Measurements from ENCODE around the gene SYVN1. TPM values are rescaled to one million over a fixed set of nuclear protein-coding genes. Genes with fewer than 3 reads are reported as not detected.
"Not testable (repeated sequence)": the region's sequence is repeated elsewhere in the genome, so short reads cannot be mapped to it uniquely, and the experiment has no call there.

The SYVN1 gene
- 23.6 TPM for total RNA-seq

- no peaks in the 10 kb centered on the region for H3K27me3 ChIP-seq (ENCODE audit: insufficient read depth, low read length)
- H3K9me3 ChIP-seq (ENCODE audit: low read depth, low read length) = no peaks in the 10 kb centered on the region
- H3K4me1 ChIP-seq (ENCODE audit: insufficient read depth, low read length) = peaks cover 48% of the 10 kb centered on the region
- H3K4me3 ChIP-seq (ENCODE audit: low read length) = peak within 1 kb of the TSS; percentile 71
Observed at GRCh38 chr11:65134240-65134951, at the start of gene SYVN1. SYVN1 (minus strand) TSS chr11:65134519; CDS start chr11:65133601, 918 bp downstream.

DNA sequence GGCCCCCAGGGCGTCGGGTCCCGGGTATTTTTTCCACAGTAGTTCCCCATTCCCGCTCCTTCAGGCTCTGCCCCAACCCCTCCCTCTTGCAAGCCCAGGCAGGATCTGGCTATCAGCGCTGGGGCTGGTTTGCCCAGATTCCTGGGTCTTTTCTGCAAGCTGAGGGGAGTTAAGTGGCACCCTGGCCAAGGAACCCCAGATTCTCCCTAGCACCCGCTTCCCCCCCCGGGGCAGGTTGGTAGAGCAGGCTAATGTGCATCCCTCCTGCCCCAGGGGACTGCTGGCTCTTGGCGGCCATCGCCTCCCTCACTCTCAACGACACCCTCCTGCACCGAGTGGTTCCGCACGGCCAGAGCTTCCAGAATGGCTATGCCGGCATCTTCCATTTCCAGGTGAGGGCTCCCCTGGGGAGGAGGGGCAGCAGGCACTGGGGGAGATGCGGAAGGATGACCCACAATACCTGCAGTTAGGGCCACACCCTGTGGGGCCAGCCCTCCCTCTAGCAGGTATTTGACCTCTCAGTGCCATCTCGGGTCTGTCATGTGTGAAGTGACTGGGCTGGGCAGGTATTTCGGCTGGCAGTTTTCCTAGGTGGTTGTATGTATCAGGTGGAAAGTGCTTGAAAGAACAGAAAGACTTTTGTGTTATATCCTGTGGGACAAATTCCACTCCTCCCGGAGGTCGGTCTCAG is 49.0 kb upstream of the SYVN1 start:
- Histone ChIP-seq H3K4me1 (ENCODE audit: insufficient read depth, low read length) (peaks cover 29% of the 10 kb centered on the region), H3K4me3 (ENCODE audit: low read length) (no peak overlapping the region), H3K27me3 (ENCODE audit: insufficient read depth, low read length) (no peaks in the 10 kb centered on the region), H3K9me3 (ENCODE audit: low read depth, low read length) (no peaks in the 10 kb centered on the region)

DNA sequence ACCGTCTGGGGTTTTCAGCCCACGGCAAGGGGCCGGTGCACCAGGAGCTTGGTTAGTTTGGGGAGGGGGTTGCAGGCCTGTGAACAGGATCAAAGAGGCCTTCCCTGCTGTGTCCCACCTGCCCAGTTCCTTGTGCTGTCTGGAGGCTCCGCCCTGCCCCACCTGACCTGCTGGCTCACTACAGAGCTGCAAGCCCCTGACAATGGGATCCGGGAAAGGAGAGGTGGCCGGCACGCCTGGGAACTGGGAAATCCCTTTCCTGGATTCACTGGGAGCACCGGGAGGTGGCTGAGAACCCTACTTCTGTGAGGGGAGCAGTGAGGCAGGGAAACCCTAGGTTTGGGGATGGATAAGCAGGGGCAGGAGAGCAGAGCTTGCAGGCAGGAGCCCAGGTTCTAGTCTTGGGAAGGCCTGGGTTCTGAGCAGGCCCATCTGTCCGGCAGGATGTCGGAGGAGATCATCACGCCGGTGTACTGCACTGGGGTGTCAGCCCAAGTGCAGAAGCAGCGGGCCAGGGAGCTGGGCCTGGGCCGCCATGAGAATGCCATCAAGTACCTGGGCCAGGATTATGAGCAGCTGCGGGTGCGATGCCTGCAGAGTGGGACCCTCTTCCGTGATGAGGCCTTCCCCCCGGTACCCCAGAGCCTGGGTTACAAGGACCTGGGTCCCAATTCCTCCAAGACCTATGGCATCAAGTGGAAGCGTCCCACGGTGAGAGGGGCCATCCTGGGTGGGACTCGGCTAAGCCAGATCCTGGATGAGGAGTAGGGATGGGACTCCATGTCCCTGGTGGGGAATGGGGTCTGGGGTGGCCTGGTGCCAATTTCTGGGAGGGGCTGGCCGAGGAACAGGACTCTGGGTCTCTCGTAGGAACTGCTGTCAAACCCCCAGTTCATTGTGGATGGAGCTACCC is 48.2 kb upstream of the SYVN1 start:
- Histone ChIP-seq H3K27me3 (ENCODE audit: insufficient read depth, low read length) (no peaks in the 10 kb centered on the region), H3K4me3 (ENCODE audit: low read length) (peak overlapping the region; percentile 70), H3K9me3 (ENCODE audit: low read depth, low read length) (no peaks in the 10 kb centered on the region), H3K4me1 (ENCODE audit: insufficient read depth, low read length) (peaks cover 29% of the 10 kb centered on the region)

DNA sequence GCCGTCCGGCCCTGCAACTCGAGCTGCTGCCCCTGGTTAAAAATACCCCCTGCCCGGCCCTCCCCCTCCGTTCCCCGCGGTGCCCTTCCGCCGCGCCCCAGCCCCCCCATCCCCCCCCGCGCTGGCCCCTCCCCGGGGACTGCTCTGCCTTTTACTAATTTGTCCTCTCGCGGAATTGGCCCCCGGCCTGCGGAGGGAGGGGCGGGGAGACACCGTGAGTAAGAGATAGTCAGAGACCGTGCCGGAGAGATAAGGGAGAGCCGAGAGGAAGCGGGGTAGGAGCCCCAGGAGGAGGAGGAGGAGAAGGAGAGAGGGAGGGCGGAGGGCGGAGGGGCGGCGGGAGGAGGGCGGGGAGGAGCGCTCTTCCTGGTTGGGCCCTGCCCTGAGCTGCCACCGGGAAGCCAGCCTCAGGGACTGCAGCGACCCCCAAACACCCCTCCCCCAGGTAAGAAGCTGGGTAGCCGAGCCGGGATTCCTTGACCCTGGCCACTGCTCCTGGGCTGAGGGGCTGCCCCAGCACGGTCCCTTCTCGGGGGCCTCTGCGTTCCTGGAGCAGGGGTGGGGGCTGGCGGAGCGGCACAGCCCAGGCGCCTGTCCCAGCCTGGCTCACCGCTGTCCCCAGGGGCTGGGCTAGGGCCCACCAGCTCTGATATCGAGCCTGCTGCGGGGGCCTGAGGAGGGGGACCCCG is 47.4 kb upstream of the SYVN1 start, which contains the start of gene CAPN1:
Gene CAPN1, plus strand, starts transcription at position 360 of the 689 bp plus-strand sequence. CDS start 774 bp downstream, outside the sequence.
- H3K4me1 ChIP-seq (ENCODE audit: insufficient read depth, low read length) = peaks cover 29% of the 10 kb centered on the region
- peak within 1 kb of the TSS; percentile 70 for H3K4me3 ChIP-seq (ENCODE audit: low read length)
- H3K9me3 ChIP-seq (ENCODE audit: low read depth, low read length) = no peaks in the 10 kb centered on the region
- H3K27me3 ChIP-seq (ENCODE audit: insufficient read depth, low read length) = no peaks in the 10 kb centered on the region

GRCh38 chr11:65180877-65181568 is 46.7 kb upstream of the SYVN1 start:
- Histone ChIP-seq H3K27me3 (ENCODE audit: insufficient read depth, low read length) (no peaks in the 10 kb centered on the region), H3K9me3 (ENCODE audit: low read depth, low read length) (no peaks in the 10 kb centered on the region), H3K4me3 (ENCODE audit: low read length) (peak overlapping the region; percentile 70), H3K4me1 (ENCODE audit: insufficient read depth, low read length) (peaks cover 29% of the 10 kb centered on the region)

DNA sequence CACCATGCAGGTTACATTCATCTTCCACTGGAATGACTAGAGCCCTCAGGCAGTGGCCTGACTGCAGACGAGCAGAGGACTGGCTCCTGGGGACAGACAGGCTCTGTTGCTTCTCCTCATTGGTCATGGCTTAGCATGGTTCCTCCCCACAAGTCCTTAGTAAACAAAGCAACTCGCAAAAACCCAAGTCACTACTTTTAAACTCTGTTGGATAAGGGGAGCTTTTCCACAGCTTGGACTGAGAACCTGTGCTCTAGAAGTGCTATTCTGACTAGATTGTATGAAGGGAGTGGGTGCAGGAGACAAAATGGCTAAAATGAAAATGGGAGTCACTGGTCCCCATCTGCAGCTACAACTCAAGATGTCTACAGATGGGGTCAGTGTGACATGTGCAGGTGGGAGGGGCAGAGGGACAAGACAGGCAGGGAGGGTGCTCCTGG is 40.3 kb upstream of the SYVN1 start:
- H3K4me3 ChIP-seq (ENCODE audit: low read length); H3K4me1 ChIP-seq (ENCODE audit: insufficient read depth, low read length); H3K27me3 ChIP-seq (ENCODE audit: insufficient read depth, low read length); H3K9me3 ChIP-seq (ENCODE audit: low read depth, low read length): not testable (repeated sequence)

DNA sequence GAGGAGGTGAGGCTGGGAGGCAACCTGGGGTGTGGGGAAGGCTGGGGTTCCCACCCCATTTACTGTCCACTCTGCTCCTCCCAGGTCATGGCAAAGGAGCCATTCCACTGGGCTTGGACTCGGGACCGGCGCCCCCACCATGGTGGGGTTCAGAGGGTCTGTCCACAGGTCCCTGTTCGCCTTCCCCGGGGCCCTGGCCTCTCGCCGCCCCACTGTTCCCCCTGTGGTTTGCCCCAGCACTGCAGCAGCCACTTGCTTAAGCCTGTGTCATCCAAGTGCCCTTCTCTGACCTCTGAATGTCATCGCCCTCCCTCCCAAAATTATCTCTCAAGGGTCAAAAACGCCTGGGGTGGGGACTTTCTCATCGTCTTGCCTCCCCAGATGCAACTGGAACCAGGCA is 38.3 kb upstream of the SYVN1 start:
- H3K9me3 ChIP-seq (ENCODE audit: low read depth, low read length) = no peaks in the 10 kb centered on the region
- H3K27me3 ChIP-seq (ENCODE audit: insufficient read depth, low read length) = no peaks in the 10 kb centered on the region
- H3K4me1 ChIP-seq (ENCODE audit: insufficient read depth, low read length) = peaks cover 15% of the 10 kb centered on the region
- no peak overlapping the region for H3K4me3 ChIP-seq (ENCODE audit: low read length)

DNA sequence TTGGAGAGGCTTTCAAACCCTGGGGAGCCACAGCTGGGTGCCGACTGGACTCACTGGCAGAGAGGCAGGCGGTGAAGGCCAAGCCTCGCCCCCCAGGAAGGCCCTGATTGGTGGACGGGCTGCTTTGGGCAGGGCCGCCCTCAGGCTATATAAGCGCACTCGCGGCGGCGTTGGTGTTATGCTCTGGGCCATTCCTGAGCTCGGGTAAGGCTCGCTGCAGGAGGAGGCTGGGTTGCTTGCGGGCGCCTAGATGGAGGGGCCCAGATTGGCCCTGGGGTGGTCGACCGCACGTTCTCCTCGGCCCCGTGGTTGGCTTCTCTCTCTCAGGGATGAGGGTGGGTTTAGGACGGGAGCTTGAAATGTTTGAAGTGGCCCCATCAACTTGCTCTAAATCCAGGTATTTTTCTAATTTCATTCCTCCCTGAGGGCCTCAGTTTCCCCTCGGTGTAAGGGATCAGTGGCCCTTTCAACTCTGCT is 35.8 kb upstream of the SYVN1 start, which contains the start of gene SPDYC:
Gene SPDYC, plus strand, starts transcription at position 176 of the 477 bp plus-strand sequence. CDS start 1,125 bp downstream, outside the sequence.
- no peak within 1 kb of the TSS for H3K4me3 ChIP-seq (ENCODE audit: low read length)
- no peaks in the 10 kb centered on the region for H3K9me3 ChIP-seq (ENCODE audit: low read depth, low read length)
- no peaks in the 10 kb centered on the region for H3K27me3 ChIP-seq (ENCODE audit: insufficient read depth, low read length)
- H3K4me1 ChIP-seq (ENCODE audit: insufficient read depth, low read length) = peaks cover 15% of the 10 kb centered on the region

DNA sequence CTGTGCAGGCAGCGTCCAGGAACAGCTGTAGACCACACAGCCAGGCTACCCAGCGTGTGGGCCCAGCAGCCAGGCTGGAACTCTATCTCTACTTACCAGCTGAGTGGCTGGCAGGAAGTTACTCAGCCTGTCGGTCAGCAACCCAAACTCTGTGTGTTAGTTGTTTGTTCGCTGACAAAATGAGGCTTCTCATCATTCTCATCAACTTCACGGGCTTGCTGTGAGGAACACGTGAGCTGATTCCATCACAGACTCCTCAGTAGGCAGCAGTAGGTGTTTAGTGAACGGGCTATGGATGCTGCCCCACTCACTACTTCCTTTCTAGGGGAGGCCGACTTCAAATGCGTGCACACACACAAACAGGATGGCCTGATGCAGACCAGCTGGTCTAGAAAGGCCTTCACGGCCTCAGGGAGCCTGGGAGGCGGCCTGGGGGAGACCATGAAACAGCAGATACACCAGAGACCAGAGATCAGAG is 34.9 kb upstream of the SYVN1 start:
- Histone ChIP-seq H3K4me3 (ENCODE audit: low read length) (no peak overlapping the region), H3K4me1 (ENCODE audit: insufficient read depth, low read length) (peaks cover 15% of the 10 kb centered on the region), H3K27me3 (ENCODE audit: insufficient read depth, low read length) (no peaks in the 10 kb centered on the region), H3K9me3 (ENCODE audit: low read depth, low read length) (no peaks in the 10 kb centered on the region)

GRCh38 chr11:65167656-65168055 is 33.3 kb upstream of the SYVN1 start:
- Histone ChIP-seq H3K9me3 (ENCODE audit: low read depth, low read length) (no peaks in the 10 kb centered on the region), H3K27me3 (ENCODE audit: insufficient read depth, low read length) (no peaks in the 10 kb centered on the region), H3K4me1 (ENCODE audit: insufficient read depth, low read length) (peaks cover 15% of the 10 kb centered on the region), H3K4me3 (ENCODE audit: low read length) (no peak overlapping the region)

DNA sequence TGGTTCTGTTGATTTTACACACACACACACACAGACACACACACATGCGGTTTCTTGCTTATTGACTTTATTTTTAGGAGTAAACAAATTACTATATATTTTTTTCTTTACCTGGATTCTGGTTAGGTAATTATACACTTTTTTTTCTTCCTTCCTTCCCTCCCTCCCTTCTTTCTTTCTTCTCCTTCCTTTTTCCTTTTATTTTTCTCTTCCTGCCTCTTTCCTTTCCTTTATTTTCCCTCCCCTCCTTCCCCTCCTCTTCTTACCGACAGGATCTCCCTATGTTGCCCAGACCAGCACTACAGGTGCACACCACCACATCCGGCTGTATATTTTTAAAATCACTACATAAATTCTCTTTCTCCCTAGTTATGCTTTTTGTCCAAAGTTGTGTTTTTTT is 32.6 kb upstream of the SYVN1 start:
- Histone ChIP-seq H3K4me3 (ENCODE audit: low read length) (no peak overlapping the region), H3K27me3 (ENCODE audit: insufficient read depth, low read length) (no peaks in the 10 kb centered on the region), H3K4me1 (ENCODE audit: insufficient read depth, low read length) (peaks cover 15% of the 10 kb centered on the region)

GRCh38 chr11:65165410-65166317 is 31.3 kb upstream of the SYVN1 start:
- Histone ChIP-seq H3K27me3 (ENCODE audit: insufficient read depth, low read length) (no peaks in the 10 kb centered on the region), H3K4me3 (ENCODE audit: low read length) (no peak overlapping the region), H3K4me1 (ENCODE audit: insufficient read depth, low read length) (peaks cover 15% of the 10 kb centered on the region), H3K9me3 (ENCODE audit: low read depth, low read length) (no peaks in the 10 kb centered on the region)

More for the DNA sequence above, 32.6 kb upstream of the SYVN1 start:
- no peaks in the 10 kb centered on the region for H3K9me3 ChIP-seq (ENCODE audit: low read depth, low read length)

DNA sequence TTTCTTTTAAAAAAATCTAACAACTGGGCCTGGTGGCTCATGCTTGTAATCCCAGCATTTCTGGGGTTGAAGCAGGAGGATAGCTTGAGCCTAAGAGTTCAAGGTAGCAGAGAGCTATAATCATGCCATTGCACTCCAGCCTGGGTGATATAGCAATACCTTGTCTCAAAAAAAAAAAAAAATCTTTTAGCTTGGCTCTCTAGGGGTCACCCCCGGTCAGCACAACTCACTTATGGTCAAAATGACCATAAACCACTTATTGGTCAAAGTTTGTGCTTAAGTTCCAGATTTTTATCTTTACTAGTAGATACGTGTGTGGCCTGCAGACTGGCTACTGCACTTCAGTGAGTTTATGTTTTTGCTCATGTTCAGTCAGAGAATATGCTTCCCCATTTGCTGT is 29.4 kb upstream of the SYVN1 start:
- Histone ChIP-seq H3K4me3 (ENCODE audit: low read length) (no peak overlapping the region), H3K4me1 (ENCODE audit: insufficient read depth, low read length) (peaks cover 2% of the 10 kb centered on the region), H3K9me3 (ENCODE audit: low read depth, low read length) (no peaks in the 10 kb centered on the region), H3K27me3 (ENCODE audit: insufficient read depth, low read length) (no peaks in the 10 kb centered on the region)
